NCI-H2171 (cell line): ENCODE measurements around the gene SSX4B.
"Not testable (repeated sequence)": the region's sequence is repeated elsewhere in the genome, so short reads cannot be mapped to it uniquely, and the experiment has no call there.

ENCODE experiments used
- DNase-seq: peaks from one replicate; lab custom pipeline; 2025; lab: John Stamatoyannopoulos, UW

Gene SSX4B, protein sequence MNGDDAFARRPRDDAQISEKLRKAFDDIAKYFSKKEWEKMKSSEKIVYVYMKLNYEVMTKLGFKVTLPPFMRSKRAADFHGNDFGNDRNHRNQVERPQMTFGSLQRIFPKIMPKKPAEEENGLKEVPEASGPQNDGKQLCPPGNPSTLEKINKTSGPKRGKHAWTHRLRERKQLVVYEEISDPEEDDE

DNA sequence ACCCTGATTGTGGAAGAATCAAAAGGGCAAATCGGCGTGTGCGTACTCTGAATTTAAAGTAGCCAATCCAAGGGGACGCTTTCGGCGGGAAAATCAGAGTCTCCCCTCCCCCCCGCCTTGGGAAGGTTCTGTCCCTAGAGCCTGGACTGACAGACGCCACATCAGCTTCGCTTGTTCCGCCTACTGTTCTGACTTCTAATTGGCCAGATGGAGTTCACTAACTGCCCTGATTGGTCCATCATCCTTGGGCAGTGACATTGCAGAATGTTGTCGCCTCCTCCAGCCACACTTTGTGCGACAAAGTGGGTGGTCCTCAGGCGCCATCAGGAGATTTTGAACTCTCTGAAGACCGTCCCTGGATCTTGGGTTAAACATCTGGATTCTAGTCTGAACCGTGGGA, at the start of gene SSX4B:
TSS of gene SSX4B (minus strand) at position 101 of the 400 bp plus-strand sequence. CDS start 588 bp downstream, outside the sequence.
- not testable (repeated sequence) for DNase-seq

- no peak for DNase-seq
These were observed 48.8 kb upstream of the SSX4B start for GRCh38 chrX:48460606-48461005.

DNA sequence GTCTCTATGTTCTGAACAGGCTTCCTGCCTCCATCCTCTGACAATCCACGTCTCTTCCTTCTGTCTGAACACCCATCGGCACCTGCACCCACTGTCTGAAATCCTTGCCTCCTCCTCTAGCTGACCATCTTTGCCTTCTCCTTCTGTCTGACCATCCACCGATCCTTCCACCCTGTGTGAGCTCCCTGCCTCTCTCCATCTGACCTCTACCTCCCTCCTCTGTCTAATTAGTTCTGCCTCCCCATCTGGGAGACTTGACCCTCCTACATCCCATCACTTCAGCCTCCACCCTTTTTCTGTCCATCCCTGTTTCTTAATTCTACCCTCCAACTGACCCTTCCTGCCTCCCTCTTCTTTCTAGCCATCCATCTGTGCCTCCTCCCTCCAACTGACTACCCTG, 48.3 kb upstream of the SSX4B start:
- no peak for DNase-seq

DNA sequence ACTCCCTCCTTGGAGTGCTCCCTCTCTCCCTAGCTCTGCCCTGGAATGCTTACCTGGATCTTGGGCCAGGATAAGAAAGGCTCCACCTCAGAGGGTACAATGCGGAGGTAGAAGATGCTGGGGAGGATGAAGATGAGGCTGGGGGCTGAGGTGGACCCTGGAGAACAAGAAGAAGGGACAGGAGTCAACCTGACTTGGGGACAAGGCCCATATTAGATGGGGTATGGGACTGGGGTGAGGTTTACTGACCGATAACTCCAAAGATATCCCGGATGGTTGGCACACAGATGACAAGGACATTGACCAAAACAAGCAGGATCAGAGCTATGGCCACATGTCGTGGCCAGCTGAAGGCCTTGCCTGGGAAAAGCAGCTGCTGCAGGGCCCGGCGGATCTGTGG, 47.7 kb upstream of the SSX4B start:
- no peak for DNase-seq

GRCh38 chrX:48458711-48459110, 47.0 kb upstream of the SSX4B start:
- no peak for DNase-seq

- DNase-seq, result no peak
These were observed 45.0 kb upstream of the SSX4B start for GRCh38 chrX:48456628-48457331.

- DNase-seq, result no peak
These were observed 39.9 kb upstream of the SSX4B start for GRCh38 chrX:48451708-48452107.

GRCh38 chrX:48450076-48450475, 38.3 kb upstream of the SSX4B start:
- no peak for DNase-seq

GRCh38 chrX:48447201-48447600, 35.4 kb upstream of the SSX4B start:
- DNase-seq, result not testable (repeated sequence)

GRCh38 chrX:48433713-48434112, 22.0 kb upstream of the SSX4B start:
- DNase-seq, result not testable (repeated sequence)

DNA sequence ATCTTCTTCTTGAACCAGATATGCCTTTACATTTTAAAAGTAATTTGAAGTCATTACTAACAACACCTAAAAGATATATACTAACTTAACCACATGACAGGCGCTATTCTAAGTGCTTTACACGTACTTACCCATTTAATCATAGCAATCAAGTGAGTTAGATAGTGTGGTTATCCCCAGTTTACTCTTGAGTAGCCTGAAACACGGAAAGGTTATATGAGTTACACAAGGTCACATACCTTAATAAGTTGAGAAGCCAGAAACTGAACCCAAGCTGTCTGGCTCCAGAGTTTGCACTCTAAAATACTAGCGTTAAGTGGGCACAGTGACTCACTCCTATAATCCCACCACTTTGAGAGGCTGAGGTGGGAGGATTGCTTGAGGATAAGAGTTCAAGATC, 18.4 kb upstream of the SSX4B start:
- DNase-seq, result not testable (repeated sequence)

- not testable (repeated sequence) for DNase-seq
These were observed 17.8 kb upstream of the SSX4B start for GRCh38 chrX:48429606-48430005.

DNA sequence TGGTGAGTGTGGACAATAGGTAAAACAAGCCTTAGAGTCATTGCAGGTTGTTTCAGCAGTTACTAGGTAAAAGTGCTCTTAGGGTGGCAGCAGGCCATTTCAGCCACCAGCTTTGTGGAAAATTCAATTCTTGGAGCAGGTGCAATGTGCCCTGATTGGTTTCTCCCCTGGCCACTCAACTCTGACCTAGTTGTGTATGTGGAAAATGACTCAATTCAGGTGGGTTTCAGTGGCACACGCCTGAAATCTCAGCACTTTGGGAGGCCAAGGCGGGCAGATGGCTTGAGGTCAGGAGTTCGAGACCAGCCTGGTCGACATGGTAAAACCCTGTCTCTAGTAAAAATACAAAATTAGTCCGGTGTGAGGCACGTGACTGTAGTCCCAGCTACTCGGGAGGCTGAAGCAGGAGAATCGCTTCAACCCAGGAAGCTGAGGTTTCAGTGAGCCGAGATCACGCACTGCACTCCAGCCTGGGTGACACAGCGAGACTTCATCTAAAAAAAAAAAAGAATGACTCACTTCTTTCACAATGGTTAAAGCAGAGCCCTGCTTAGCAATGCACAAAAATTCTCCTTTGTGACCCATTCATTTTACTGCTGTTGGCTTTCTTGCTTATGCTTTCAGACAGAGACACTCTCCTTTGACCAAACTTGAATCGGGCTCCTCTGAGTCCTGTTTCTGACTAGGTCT, 15.4 kb upstream of the SSX4B start:
- DNase-seq, result not testable (repeated sequence)

- not testable (repeated sequence) for DNase-seq
These were observed 13.9 kb downstream of the SSX4B start for GRCh38 chrX:48397825-48398224.

DNA sequence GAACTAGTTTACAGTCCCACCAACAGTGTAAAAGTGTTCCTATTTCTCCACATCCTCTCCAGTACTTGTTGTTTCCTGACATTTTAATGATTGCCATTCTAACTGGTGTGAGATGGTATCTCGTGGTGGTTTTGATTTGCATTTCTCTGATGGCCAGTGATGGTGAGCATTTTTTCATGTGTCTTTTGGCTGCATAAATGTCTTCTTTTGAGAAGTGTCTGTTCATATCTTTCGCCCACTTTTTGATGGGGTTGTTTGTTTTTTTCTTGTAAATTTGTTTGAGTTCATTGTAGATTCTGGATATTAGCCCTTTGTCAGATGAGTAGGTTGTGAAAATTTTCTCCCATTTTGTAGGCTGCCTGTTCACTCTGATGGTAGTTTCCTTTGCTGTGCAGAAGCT, 14.8 kb downstream of the SSX4B start:
- DNase-seq, result not testable (repeated sequence)

GRCh38 chrX:48383239-48383638, 28.5 kb downstream of the SSX4B start, which contains the start of gene SSX4:
Gene SSX4, plus strand, starts transcription at chrX:48383539. Its CDS starts 515 bp downstream, at chrX:48384054.
- not testable (repeated sequence) for DNase-seq

- not testable (repeated sequence) for DNase-seq
These were observed 41.4 kb downstream of the SSX4B start for GRCh38 chrX:48370408-48370807.

- not testable (repeated sequence) for DNase-seq
These were observed 43.9 kb downstream of the SSX4B start for GRCh38 chrX:48367717-48368408.

DNA sequence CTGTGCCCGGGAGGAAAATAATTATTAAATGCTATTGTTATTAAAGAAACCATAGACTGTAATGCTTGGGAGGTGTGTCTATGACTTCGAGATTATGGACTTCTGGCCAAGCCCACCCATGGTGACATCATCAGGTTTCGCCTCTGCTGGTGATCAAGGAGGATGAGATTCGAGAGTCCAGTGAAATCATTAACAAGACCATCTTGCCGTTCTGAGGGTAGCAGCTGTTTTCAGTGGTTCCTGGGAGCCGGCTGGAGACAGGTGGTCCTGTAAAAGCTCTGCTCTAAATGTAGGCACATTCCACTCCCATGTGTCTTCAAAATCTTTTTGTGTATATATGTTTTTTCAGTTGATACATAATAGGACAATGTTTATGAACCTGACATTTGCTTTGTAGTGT, 52.5 kb downstream of the SSX4B start:
- DNase-seq, result not testable (repeated sequence)

GRCh38 chrX:48357681-48358080, 54.1 kb downstream of the SSX4B start:
- DNase-seq, result no peak

DNA sequence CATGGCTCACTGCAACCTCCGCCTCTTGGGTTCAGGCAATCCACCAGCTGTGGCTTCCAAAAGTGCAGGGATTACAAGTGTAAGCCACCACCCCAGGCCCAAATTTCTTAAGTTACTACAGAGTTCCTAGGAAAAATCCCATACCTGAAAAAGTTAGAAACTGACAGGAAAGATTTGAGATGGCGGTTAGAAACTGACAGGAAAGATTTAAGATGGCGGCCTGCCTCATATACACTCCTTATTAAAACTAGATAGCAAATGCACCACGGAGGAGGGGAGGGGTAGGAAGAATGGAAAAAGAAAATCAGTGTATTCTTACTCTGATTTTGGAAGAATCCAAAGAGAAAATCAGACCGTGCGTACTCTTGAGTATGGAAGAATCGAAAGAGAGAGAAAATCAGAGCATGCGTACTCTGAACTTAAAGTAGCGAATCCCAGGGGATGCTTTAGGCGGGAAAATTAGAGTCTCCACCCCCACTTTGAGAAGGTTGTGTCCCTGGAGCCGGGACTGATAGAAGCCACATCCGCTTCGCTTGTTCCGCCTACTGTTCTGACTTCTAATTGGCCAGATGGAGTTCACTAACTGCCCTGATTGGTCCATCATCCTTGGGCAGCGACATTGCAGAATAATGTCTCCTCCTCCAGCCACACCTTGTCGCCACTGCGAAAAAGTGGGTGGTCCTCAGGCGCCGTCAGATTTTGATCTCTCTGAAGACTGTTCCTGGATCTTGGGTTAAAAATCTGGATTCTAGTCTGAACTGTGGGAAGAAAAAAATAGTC, 55.3 kb downstream of the SSX4B start, which contains the start of gene SSX3:
TSS of gene SSX3 (minus strand) at position 389 of the 780 bp plus-strand sequence. CDS start 1,454 bp downstream, outside the sequence.
- not testable (repeated sequence) for DNase-seq
